ENCODE data around the gene TBC1D19. TPM values are rescaled to one million over a fixed set of nuclear protein-coding genes. Genes with fewer than 3 reads are reported as not detected.

The TBC1D19 gene
- total RNA-seq, 1 experiment from 2014 or later: 2.2 TPM

- in situ Hi-C loops (cut with HindIII; ENCODE audit: low pct_unique_long_range_greater_than_20kb, low sequenced_read_pairs): no loop called here
- H3K4me1 ChIP-seq (ENCODE audit: control insufficient read depth, insufficient read depth, low read length): no peaks in the 10 kb centered on the region
- ChIA-PET CTCF (interaction anchor here (0.6 kb wide), 1 partner anchor 19 kb away, joined by 5 read pairs; no protein-coding TSS in a partner anchor), POLR2A (interaction anchor here (0.6 kb wide), 1 partner anchor 401 kb away, joined by 3 read pairs; no protein-coding TSS in a partner anchor)
- intact Hi-C loops (cut with micrococcal nuclease; ENCODE audit: unreplicated experiment): no loop called here
- DNase-seq (ENCODE audit: low read depth, low spot score) (no peak), ATAC-seq (peak; percentile 79)
- H3K27me3 ChIP-seq (ENCODE audit: control insufficient read depth, insufficient read depth, low read length): no peaks in the 10 kb centered on the region
- H3K9me3 ChIP-seq (ENCODE audit: control insufficient read depth, insufficient read depth, low read depth, low read length): no peaks in the 10 kb centered on the region
- peaks cover 2% of the 10 kb centered on the region; the same call in 1 of the 2 replicates for H3K36me3 ChIP-seq (ENCODE audit: control insufficient read depth, insufficient read depth, low read length)
- TF ChIP-seq REST (IDR thresholded peaks at IDR 0.05; ENCODE audit: insufficient read depth in 1 of 2, low read depth in 2 of 2, low read length in 1 of 2) (no peak), CTCF (IDR thresholded peaks at IDR 0.05) (no peak), TCF7L2 (IDR thresholded peaks at IDR 0.05; ENCODE audit: low read depth, low read length) (no peak), SIN3A (IDR thresholded peaks at IDR 0.05; ENCODE audit: borderline replicate concordance, insufficient read depth, low read depth, low read length) (no peak), POLR2AphosphoS5 (IDR thresholded peaks at IDR 0.05; ENCODE audit: low read depth, low read length) (no peak)
- no TSS peak for BruUV-seq (replicated peaks)
- H3K4me3 ChIP-seq (ENCODE audit: low read depth in 2 of 2, low read length in 2 of 2): peak overlapping the region; percentile 57 to 82
- H3K27ac ChIP-seq (ENCODE audit: low read length): peak overlapping the region; percentile 73
Measured at GRCh38 chr4:26583538-26583864, 383 bp upstream of the TBC1D19 start.

- intact Hi-C loops (cut with micrococcal nuclease; ENCODE audit: unreplicated experiment) (no loop called here), in situ Hi-C loops (cut with HindIII; ENCODE audit: low pct_unique_long_range_greater_than_20kb, low sequenced_read_pairs) (no loop called here)
- Histone ChIP-seq H3K9me3 (ENCODE audit: control insufficient read depth, insufficient read depth, low read depth, low read length) (no peaks in the 10 kb centered on the region), H3K4me1 (ENCODE audit: control insufficient read depth, insufficient read depth, low read length) (no peaks in the 10 kb centered on the region), H3K36me3 (ENCODE audit: control insufficient read depth, insufficient read depth, low read length) (peaks cover 2% of the 10 kb centered on the region; the same call in 1 of the 2 replicates), H3K27ac (ENCODE audit: low read length) (no peak overlapping the region), H3K4me3 (ENCODE audit: low read depth in 2 of 2, low read length in 2 of 2) (peak overlapping the region; percentile 57 to 82), H3K27me3 (ENCODE audit: control insufficient read depth, insufficient read depth, low read length) (no peaks in the 10 kb centered on the region)
- TF ChIP-seq CTCF (IDR thresholded peaks at IDR 0.05) (no peak), POLR2AphosphoS5 (IDR thresholded peaks at IDR 0.05; ENCODE audit: low read depth, low read length) (no peak), REST (IDR thresholded peaks at IDR 0.05; ENCODE audit: insufficient read depth in 1 of 2, low read depth in 2 of 2, low read length in 1 of 2) (no peak), SIN3A (IDR thresholded peaks at IDR 0.05; ENCODE audit: borderline replicate concordance, insufficient read depth, low read depth, low read length) (no peak), TCF7L2 (IDR thresholded peaks at IDR 0.05; ENCODE audit: low read depth, low read length) (no peak)
- ChIA-PET CTCF (no interaction called here), POLR2A (no interaction called here)
- ATAC-seq (no peak), DNase-seq (ENCODE audit: low read depth, low spot score) (no peak)
- no TSS peak for BruUV-seq (replicated peaks)
Measured at GRCh38 chr4:26584725-26585124, 841 bp downstream of the TBC1D19 start.

Measured in Panc1 (cell line).